Measurements from ENCODE around the gene MT1A.
A peak's percentile ranks its signal among the peaks of the same experiment; 100 is the strongest.

MT1A gene

GRCh38 chr16:56606071-56606475, 32.4 kb upstream of the MT1A start:
- H3K9ac ChIP-seq (ENCODE audit: low read length): no peak overlapping the region
- H3K36me3 ChIP-seq (ENCODE audit: control insufficient read depth, insufficient read depth, low read length): no peaks in the 10 kb centered on the region
- no peak overlapping the region for H3K4me3 ChIP-seq (ENCODE audit: low read length)
- peaks cover 27% of the 10 kb centered on the region for H3K4me1 ChIP-seq (ENCODE audit: control insufficient read depth, insufficient read depth, low read length)
- no peaks in the 10 kb centered on the region for H3K9me3 ChIP-seq (ENCODE audit: control insufficient read depth, low read length)
- no peaks in the 10 kb centered on the region for H3K27me3 ChIP-seq (ENCODE audit: control insufficient read depth, insufficient read depth, low read length)

- H3K4me1 ChIP-seq (ENCODE audit: control insufficient read depth, insufficient read depth, low read length): peaks cover 32% of the 10 kb centered on the region
- H3K9ac ChIP-seq (ENCODE audit: low read length): no peak overlapping the region
- H3K36me3 ChIP-seq (ENCODE audit: control insufficient read depth, insufficient read depth, low read length): no peaks in the 10 kb centered on the region
- no peaks in the 10 kb centered on the region for H3K27me3 ChIP-seq (ENCODE audit: control insufficient read depth, insufficient read depth, low read length)
- H3K4me3 ChIP-seq (ENCODE audit: low read length): no peak overlapping the region
- no peaks in the 10 kb centered on the region for H3K9me3 ChIP-seq (ENCODE audit: control insufficient read depth, low read length)
Observed at GRCh38 chr16:56606476-56607108, 31.9 kb upstream of the MT1A start.

GRCh38 chr16:56607109-56607618, 31.3 kb upstream of the MT1A start:
- Histone ChIP-seq H3K9me3 (ENCODE audit: control insufficient read depth, low read length) (no peaks in the 10 kb centered on the region), H3K9ac (ENCODE audit: low read length) (peak overlapping the region; percentile 11), H3K36me3 (ENCODE audit: control insufficient read depth, insufficient read depth, low read length) (no peaks in the 10 kb centered on the region), H3K4me1 (ENCODE audit: control insufficient read depth, insufficient read depth, low read length) (peaks cover 33% of the 10 kb centered on the region), H3K27me3 (ENCODE audit: control insufficient read depth, insufficient read depth, low read length) (no peaks in the 10 kb centered on the region), H3K4me3 (ENCODE audit: low read length) (no peak overlapping the region)

- peaks cover 33% of the 10 kb centered on the region for H3K4me1 ChIP-seq (ENCODE audit: control insufficient read depth, insufficient read depth, low read length)
- H3K36me3 ChIP-seq (ENCODE audit: control insufficient read depth, insufficient read depth, low read length): no peaks in the 10 kb centered on the region
- H3K27me3 ChIP-seq (ENCODE audit: control insufficient read depth, insufficient read depth, low read length): no peaks in the 10 kb centered on the region
- peak overlapping the region; percentile 34 for H3K4me3 ChIP-seq (ENCODE audit: low read length)
- H3K9me3 ChIP-seq (ENCODE audit: control insufficient read depth, low read length): no peaks in the 10 kb centered on the region
- peak overlapping the region; percentile 11 for H3K9ac ChIP-seq (ENCODE audit: low read length)
Observed at GRCh38 chr16:56607675-56608042, 30.8 kb upstream of the MT1A start.

GRCh38 chr16:56608043-56608875, 30.2 kb upstream of the MT1A start, which contains the start of gene MT2A:
TSS of gene MT2A (plus strand) at chr16:56608584. CDS start at chr16:56608656, 72 bp downstream.
- Histone ChIP-seq H3K36me3 (ENCODE audit: control insufficient read depth, insufficient read depth, low read length) (no peaks in the 10 kb centered on the region), H3K27me3 (ENCODE audit: control insufficient read depth, insufficient read depth, low read length) (no peaks in the 10 kb centered on the region), H3K9ac (ENCODE audit: low read length) (peak within 1 kb of the TSS; percentile 75), H3K4me3 (ENCODE audit: low read length) (peak within 1 kb of the TSS; percentile 85), H3K9me3 (ENCODE audit: control insufficient read depth, low read length) (no peaks in the 10 kb centered on the region), H3K4me1 (ENCODE audit: control insufficient read depth, insufficient read depth, low read length) (peaks cover 33% of the 10 kb centered on the region)

GRCh38 chr16:56608876-56609462, 29.5 kb upstream of the MT1A start:
- Histone ChIP-seq H3K4me3 (ENCODE audit: low read length) (peak overlapping the region; percentile 85), H3K9me3 (ENCODE audit: control insufficient read depth, low read length) (no peaks in the 10 kb centered on the region), H3K27me3 (ENCODE audit: control insufficient read depth, insufficient read depth, low read length) (no peaks in the 10 kb centered on the region), H3K9ac (ENCODE audit: low read length) (peak overlapping the region; percentile 75), H3K4me1 (ENCODE audit: control insufficient read depth, insufficient read depth, low read length) (peaks cover 33% of the 10 kb centered on the region), H3K36me3 (ENCODE audit: control insufficient read depth, insufficient read depth, low read length) (no peaks in the 10 kb centered on the region)

- Histone ChIP-seq H3K4me1 (ENCODE audit: control insufficient read depth, insufficient read depth, low read length) (peaks cover 33% of the 10 kb centered on the region), H3K9ac (ENCODE audit: low read length) (peak overlapping the region; percentile 75), H3K36me3 (ENCODE audit: control insufficient read depth, insufficient read depth, low read length) (no peaks in the 10 kb centered on the region), H3K9me3 (ENCODE audit: control insufficient read depth, low read length) (no peaks in the 10 kb centered on the region), H3K4me3 (ENCODE audit: low read length) (peak overlapping the region; percentile 85), H3K27me3 (ENCODE audit: control insufficient read depth, insufficient read depth, low read length) (no peaks in the 10 kb centered on the region)
Observed at GRCh38 chr16:56609463-56609921, 29.0 kb upstream of the MT1A start.

GRCh38 chr16:56610017-56610608, 28.4 kb upstream of the MT1A start:
- Histone ChIP-seq H3K27me3 (ENCODE audit: control insufficient read depth, insufficient read depth, low read length) (no peaks in the 10 kb centered on the region), H3K9me3 (ENCODE audit: control insufficient read depth, low read length) (no peaks in the 10 kb centered on the region), H3K36me3 (ENCODE audit: control insufficient read depth, insufficient read depth, low read length) (no peaks in the 10 kb centered on the region), H3K4me3 (ENCODE audit: low read length) (peak overlapping the region; percentile 85), H3K9ac (ENCODE audit: low read length) (peak overlapping the region; percentile 75), H3K4me1 (ENCODE audit: control insufficient read depth, insufficient read depth, low read length) (peaks cover 33% of the 10 kb centered on the region)

- Histone ChIP-seq H3K4me3 (ENCODE audit: low read length) (peak overlapping the region; percentile 6), H3K4me1 (ENCODE audit: control insufficient read depth, insufficient read depth, low read length) (peaks cover 33% of the 10 kb centered on the region), H3K9ac (ENCODE audit: low read length) (peak overlapping the region; percentile 75)
Observed at GRCh38 chr16:56610609-56611111, 27.8 kb upstream of the MT1A start.

GRCh38 chr16:56611281-56611833, 27.1 kb upstream of the MT1A start:
- no peak overlapping the region for H3K9ac ChIP-seq (ENCODE audit: low read length)
- H3K4me3 ChIP-seq (ENCODE audit: low read length): no peak overlapping the region
- H3K27me3 ChIP-seq (ENCODE audit: control insufficient read depth, insufficient read depth, low read length): no peaks in the 10 kb centered on the region
- H3K4me1 ChIP-seq (ENCODE audit: control insufficient read depth, insufficient read depth, low read length): peaks cover 33% of the 10 kb centered on the region
- no peaks in the 10 kb centered on the region for H3K36me3 ChIP-seq (ENCODE audit: control insufficient read depth, insufficient read depth, low read length)
- no peaks in the 10 kb centered on the region for H3K9me3 ChIP-seq (ENCODE audit: control insufficient read depth, low read length)

More at GRCh38 chr16:56610609-56611111, 27.8 kb upstream of the MT1A start:
- H3K36me3 ChIP-seq (ENCODE audit: control insufficient read depth, insufficient read depth, low read length): no peaks in the 10 kb centered on the region
- no peaks in the 10 kb centered on the region for H3K9me3 ChIP-seq (ENCODE audit: control insufficient read depth, low read length)
- H3K27me3 ChIP-seq (ENCODE audit: control insufficient read depth, insufficient read depth, low read length): no peaks in the 10 kb centered on the region

GRCh38 chr16:56613706-56614105, 24.8 kb upstream of the MT1A start:
- no peaks in the 10 kb centered on the region for H3K9me3 ChIP-seq (ENCODE audit: control insufficient read depth, low read length)
- no peak overlapping the region for H3K9ac ChIP-seq (ENCODE audit: low read length)
- H3K4me1 ChIP-seq (ENCODE audit: control insufficient read depth, insufficient read depth, low read length): peaks cover 31% of the 10 kb centered on the region
- H3K27me3 ChIP-seq (ENCODE audit: control insufficient read depth, insufficient read depth, low read length): peaks cover 5% of the 10 kb centered on the region
- no peak overlapping the region for H3K4me3 ChIP-seq (ENCODE audit: low read length)
- H3K36me3 ChIP-seq (ENCODE audit: control insufficient read depth, insufficient read depth, low read length): no peaks in the 10 kb centered on the region

Measured in mucosa of stomach (tissue), 1 donor.